Glomerular visceral epithelial cell (primary cell): ENCODE data around the gene ACAT1.
"Not testable (repeated sequence)": the region's sequence is repeated elsewhere in the genome, so short reads cannot be mapped to it uniquely, and the experiment has no call there.

ENCODE experiments used
- DNase-seq: peaks from one replicate; pipeline ENCODE4 v3.0.0-alpha.2; 2016; ENCODE audit errors: extremely low spot score

ACAT1 gene

DNA sequence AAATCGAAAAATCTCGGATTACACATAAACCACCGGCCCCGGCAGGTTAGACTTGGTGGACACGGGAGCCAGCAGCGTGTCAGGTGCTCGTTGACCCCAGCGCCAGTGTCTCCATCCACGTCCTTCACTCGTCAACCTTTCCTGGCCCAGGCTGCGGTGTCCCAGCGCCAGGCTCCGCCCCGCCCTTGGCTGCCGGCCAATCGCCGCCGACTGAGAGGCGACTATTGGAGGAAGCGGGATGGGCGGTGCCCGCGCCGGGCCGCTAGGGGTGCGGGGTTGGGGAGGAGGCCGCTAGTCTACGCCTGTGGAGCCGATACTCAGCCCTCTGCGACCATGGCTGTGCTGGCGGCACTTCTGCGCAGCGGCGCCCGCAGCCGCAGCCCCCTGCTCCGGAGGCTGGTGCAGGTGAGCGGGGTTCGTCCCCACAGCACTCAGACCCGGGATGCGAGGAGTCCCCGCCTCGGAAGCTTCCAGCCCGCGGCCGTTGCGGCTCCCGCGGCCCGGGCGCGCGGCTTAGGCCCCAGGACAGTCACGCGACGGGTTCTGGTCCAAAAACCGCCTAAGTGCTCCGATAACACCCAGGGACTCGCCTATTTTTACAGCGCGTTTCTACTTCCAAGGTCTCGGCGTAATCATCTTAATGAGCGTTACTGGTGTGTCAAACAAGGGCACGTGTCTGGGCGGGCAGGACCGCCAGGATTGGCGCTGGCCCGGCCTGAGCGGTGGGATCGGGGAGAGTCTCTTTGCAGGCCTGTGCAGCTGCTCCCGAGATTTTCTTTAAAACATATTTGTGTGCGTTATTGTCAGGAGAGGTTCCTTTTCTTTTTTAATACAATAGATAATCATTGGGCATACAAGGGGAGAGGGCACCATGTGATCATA lies at the start of gene ACAT1:
TSS of gene ACAT1 (plus strand) at position 294 of the 882 bp plus-strand sequence. CDS start at position 334, 40 bp downstream.
- peak; percentile 93 for DNase-seq

DNA sequence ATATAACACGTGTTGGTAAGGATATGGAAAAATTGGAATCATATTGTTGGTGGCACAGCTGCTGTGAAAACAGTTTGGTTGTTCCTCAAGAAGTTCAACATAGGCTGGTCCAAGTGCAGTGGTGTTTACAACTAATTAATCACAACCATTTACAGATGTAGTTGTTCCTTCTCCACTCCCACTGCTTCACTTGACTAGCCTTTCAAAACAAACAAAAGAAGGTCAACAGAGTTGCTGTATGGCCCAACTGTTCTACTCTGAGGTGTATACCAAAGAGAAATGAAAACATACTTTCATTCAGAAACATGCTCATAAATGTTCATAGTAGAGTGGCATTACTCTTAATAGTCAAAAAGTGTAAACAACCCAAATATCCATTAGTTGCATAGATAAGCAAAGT lies 36.6 kb upstream of the ACAT1 start:
- no peak for DNase-seq

DNA sequence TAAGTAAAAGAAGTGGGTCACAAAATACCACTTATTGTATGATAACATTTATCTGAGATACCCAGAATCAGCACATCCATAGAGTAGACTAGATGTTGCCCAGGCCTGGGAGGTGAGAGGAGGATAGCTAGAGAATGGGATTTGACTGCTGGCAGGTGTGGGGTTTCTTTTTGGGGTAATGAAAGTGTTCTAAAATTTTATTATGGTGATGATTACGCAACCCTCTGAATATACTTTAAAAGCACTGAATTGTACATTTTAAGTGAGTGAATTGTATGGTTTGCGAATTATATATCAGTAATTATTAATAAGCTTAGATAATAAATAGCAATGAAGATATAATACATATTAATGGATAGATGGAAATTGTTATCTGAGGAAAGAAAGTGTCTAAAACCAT lies 35.7 kb upstream of the ACAT1 start:
- no peak for DNase-seq

DNA sequence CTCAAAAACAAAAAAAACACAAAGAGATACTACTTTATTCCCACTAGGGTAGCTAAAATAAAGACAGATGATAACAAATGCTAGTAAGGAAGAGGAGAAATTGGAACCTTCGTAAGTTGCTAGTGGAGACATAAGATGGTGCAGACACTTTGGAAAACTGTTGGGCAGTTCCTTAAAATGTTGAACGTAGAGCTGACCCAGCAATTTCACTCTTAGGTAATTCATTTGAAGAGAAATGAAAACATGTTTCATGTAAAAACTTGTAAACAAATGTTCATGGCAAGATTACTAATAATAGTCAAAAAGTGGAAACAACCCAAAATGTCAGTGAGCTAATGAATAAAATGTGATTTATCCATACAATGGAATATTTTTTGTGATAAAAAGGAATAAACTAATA lies 29.2 kb upstream of the ACAT1 start:
- DNase-seq: no peak

DNA sequence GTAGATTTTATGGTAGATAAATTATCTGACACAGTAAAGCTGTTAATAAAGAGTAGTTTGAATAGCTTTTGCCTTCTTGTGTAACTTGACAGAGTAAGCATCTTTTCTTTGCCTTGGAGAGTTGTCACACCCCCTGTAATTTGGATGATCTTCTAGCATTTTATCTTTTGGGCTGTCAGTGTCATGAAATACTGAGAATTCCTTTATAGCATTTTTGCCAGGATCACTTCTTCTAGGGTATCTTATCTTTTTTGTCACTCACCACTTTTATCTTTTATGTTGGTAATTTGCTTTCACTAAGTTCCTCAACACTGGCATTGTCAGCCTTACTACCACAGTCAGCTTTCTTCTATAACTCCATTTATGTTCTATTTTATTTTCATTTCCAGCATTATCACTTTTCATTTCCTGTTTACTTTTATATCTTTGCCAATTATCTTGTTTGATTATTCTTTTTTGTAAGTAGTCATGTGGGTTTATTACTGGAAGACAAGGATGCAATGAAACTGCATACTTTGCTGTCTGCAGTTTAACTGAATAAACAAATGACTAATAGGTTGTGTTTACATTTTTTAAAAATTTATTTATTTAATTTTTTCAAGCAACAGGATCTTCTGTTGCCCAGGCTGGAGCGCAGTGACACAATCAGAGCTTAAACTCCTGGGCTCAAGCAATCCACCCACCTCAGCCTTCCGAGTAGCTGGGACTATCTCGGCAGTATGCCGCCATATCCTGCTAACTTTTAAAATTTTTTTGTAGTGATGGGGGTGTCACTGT lies 28.1 kb upstream of the ACAT1 start:
- no peak for DNase-seq

DNA sequence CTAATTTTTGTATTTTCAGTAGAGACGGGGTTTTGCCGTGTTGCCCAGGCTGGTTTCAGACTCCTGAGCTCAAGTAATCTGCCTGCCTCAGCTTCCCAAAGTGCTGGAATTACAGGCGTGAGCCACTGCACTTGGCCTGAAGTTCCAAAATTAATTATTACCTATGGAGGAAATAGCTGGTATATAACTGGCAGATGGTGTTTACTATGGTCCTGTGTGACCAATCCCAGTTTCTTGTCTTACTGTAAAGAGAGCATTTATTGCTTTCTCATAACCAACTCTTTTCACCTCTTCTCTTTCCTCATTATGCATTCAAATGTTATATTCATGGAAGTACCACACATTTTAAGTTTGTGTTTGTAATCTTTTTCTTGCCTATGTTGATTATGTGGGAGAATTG lies 24.2 kb upstream of the ACAT1 start:
- no peak for DNase-seq

DNA sequence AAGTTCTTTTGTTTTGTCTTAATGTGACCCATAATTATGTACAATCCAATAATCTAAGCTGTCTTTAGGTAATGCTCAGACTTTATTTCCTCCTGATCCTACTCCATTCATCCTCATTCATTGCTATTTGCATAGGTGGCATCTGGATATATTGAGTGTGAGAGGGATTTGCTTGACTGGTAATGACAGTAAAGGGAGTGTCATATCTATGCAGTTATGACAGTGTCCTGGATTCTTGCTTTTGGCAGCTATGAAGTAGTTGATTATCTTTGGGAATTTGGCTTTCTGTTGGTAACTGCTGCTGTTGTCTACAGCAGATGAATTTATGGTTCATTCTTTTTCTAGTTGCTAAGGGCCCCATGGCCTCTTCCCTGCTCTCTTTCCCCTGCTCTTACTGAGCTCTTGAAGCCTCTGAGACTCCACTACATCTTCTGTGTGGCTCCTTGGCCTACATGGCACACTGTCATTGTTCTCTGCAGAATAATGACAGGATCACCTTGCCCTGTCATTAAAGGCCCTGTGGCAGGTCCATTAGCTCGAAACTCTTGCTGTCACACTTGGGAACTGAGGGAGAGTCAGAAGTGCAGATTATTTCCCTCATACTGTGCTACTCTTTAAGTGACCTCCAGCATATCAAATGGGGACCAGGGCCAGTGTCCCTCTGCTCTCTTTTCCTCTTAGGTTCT lies 20.1 kb upstream of the ACAT1 start:
- no peak for DNase-seq

DNA sequence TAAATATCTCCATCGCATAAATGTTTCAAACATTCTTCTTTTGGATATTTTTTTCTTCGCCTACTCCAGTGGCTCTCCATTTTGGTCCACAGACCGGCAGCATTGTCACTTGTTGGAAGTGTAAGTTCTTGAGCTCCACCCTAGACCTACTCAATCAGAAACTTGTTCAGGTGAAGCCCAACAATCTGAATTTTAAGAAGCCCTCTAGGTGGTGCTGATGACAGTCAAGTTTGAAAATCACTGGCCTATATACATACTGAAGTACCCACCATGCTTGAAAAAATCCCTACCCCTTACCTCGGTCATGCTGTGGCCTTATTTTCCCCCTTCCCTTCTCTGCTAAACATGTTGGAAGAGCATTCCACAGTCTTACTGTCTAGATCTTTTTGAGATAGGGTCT lies 10.2 kb upstream of the ACAT1 start:
- DNase-seq: no peak

DNA sequence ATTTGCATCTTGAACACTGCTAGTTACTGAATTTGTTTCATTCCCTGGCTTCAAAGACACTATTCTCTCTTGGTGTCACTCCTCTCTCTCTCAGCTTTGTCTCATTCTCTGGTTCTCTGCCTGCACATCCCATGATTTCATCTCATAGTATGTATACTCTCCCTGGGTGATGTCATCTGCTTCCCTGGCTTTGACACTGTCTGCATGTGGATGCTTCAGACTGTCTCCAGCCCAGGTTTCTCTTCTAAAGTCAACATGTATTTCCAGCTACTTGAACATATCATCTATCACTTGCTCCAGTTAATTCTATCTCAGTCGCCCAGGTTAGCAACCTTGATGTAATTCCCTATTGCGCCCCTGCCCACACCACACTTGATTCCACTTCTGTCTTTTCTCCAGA lies 9.3 kb upstream of the ACAT1 start:
- DNase-seq: no peak

DNA sequence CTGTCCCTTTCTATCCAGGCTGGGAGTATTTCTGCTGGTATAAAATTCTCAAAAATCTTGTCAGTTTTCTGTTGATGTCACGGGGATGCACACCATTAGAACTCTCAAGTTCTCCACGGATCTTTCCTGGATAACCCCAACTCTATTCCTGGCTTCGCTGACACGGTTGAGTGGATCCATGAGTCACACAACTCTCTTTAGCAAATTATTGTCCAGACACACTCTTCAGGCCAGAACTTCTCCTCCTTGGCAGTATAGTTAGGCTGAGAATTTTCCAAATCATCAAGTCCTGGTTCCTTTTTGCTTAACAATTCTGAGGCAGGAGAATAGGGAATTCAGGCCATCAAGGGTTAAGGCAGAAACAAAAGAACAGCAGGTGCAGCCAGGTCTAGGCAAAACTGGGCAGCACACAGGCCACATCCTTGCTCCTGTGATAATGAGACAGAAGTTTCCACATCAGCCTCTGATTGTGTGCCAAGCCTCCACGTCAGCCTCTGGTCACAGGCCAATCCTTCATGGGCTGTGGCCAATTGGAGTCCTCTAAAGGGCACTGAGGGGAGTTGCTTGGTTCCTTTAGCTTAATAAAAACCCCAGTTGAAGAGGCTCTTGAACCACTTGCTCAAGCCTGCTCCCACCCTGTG lies 5.7 kb upstream of the ACAT1 start:
- DNase-seq: peak; percentile 94

DNA sequence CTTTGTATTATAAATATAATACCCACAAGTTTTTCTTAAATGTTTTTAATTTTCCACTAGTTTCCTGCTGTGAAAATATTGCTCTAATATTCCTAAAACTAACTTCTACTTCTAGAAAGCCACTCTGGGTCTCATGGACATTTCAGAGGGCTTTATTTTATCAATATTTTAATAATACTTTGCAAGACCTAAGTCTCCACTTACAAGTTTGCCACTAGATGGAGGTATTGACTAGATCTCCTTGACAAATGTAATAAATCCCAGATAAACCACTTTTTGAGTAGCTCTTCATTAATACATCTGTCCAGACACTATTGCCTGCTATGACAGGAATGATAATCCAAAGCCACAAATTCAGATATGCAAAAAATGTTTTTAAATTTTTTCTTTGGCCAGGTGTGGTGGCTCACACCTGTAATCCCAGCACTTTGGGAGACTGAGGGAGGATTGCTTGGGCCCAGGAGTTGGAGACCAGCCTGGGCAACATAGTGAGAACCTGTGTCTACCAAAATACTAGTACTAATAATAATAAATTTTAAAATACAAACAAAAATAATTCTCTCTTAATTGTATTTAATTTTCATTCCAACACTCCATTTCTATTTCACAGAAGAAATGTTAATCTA lies 3.5 kb upstream of the ACAT1 start:
- peak; percentile 42 for DNase-seq

DNA sequence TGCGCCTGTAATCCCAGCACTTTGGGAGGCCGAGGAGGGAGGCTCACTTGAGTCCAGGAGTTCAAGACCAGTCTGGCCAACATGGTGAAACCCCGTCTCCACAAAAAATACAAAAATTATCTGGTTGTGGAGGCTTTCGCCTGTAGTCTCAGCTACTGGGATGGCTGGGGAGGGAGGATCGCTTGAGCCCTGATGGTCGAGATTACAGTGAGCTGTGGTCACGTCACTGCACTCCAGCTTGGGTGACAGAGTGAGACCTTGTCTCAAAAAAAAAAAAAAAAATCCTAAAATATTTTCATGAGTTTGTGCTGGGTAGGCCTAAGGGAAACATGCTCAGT lies 462 bp upstream of the ACAT1 start:
- not testable (repeated sequence) for DNase-seq

DNA sequence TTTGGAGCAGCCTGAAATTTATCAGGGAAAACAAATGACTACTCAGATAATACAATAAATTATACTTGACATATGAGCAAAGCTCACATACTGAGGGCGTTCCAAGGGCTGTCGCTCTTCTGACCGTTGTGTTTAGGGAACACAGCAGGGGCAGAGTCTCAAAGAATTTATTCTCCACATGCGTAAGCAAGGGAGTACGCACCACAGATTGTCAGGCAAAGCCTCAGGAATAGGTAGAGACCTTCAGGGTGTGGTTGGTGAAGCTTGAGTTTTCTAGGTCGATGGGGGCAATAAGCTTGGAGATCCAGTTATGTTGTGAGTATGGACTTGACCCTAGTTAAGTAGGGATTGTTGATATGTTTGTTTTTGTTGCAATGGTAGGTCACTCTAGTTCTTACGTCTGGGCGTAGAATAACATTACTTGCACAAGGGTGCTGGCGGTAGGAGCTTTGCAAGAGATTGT lies 830 bp downstream of the ACAT1 start:
- no peak for DNase-seq

DNA sequence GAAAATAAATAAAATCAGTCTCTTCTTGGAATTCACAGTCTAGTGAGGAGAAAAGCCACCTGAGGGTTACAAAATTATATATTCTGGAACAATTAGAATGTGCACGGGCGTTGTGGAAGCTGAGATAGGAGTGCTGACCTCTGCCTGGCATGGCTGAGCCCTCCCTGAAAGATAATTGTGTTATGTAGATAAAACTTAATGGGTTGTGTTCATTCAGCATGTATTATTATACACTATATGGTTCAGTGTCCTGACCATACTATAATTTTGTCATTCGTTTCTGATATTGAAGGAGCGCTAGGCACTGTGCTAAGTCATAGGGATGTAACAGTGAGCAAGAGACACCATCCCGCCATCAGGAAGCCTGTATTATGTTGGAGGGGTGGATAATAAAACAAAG lies 3.7 kb downstream of the ACAT1 start:
- no peak for DNase-seq

DNA sequence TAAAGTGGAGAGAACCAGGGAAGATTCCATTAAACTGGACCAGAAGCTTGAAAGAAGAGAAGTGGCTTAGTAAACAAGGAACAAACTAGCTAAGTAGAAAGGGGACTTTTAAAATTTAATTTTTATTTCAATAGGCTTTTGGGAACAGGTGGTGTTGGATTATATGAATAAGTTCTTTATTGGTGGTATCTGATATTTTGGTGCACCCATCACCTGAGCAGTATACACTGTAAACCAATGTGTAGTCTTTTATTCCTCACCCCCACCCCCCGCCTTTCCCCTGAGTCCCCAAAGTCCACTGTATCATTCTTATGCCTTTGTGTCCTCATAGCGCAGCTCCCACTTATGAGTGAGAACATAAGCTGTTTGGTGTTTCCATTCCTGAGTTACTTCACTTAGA lies 7.4 kb downstream of the ACAT1 start:
- no peak for DNase-seq

DNA sequence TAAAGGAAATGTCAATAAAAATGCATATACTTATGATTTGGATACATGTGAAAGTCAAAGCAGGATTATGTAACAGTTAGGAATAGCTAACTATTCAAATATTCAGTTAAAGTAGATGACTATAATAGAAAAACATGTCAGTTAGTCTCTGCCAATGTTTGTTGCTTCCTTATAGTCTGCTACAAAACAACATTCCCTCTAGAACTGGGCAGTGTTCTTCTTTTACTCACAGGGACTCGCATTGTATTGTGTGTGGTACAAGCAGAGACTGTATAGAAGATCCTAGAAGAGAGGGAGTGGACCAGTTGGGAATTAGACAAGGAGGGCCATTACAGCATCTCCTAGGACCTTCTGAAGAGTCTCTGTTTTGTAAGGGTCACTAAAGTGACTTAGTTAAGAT lies 10.6 kb downstream of the ACAT1 start:
- no peak for DNase-seq

DNA sequence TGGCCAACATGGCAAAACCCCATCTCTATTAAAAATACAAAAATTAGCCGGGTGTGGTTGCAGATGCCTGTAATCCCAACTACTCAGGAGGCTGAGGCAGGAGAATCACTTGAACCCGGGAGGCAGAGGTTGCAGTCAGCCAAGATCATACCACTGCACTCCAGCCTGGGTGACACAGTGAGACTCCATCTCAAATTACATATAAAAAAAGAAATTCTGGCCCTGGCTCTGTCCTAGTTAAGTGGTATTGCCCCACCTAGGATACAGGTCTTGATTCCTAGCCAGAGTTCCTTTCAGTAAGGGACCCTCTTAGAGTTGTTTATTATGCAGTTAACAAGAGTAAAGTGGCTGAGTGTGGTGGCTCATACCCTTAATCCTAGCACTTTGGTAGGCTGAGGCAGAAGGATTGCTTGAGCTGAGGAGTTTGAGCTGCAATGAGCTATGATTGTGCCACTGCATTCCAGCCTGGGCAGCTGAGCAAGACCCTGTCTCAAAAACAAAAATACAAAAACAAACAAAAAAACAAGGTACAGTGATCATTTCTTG lies 11.7 kb downstream of the ACAT1 start:
- not testable (repeated sequence) for DNase-seq

DNA sequence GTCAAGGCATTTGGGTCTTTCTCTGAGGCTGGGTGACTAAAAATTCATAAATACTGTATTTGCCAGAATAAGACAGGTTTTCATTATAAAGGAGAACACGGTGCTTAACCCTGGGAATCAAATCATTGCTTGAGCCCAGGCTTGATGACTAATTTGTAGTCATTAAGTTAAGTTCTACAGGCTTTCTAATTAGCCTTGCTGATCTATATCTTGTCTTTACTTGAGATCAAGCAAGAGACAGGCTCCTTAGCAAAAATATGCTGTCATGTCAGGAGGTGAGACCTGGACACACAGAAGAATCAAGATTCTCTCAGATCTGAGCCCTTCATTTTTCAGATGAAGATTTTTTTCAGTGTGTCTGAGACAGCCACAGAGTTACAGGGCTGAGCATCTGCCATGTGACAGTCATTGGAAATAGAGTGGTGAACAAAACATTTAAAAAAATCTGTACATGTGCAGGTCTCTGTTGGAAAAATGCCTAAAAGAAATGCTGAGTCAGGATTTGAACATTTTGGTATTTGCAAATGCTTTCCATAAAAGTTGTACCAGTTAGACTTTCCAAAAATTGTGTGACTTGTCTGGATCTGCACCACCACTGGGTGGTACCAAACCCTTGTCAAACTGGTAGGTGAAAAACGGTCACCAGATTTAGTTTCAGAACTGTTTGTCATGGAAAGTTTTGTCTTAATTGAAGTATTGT lies 14.6 kb downstream of the ACAT1 start:
- DNase-seq: no peak

DNA sequence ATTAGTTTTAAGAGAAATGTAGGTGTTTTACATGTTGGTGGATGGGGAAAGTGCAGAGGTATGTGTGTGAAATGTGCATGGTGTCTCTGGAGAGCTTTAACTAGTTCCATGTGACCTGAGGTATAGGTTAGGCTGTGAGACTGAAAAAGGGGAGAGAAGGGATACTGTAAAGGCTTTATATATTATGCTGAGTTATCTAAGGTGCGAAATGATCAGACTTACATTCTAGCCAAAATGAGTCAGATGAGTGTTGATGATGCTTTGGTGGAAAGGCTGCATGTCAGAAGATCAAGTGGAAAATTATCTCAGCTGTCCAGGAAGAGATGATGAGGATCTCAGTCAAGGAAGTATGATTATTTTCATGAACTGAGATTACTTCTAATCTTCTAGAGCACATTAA lies 15.8 kb downstream of the ACAT1 start:
- DNase-seq: no peak

DNA sequence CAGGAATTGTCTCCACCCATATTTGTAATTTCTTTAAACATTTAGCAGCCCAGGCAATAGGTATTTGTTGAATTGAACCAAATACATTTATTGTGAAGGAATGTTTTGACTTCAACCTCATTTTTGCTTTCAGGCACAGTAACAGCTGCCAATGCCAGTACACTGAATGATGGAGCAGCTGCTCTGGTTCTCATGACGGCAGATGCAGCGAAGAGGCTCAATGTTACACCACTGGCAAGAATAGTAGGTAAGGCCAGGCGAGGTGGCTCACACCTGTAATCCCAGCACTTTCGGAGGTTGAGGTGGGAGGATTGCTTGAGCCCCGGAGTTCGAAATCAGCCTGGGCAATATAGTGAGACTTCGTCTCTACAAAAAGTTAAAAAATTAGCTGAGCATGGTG lies 20.9 kb downstream of the ACAT1 start:
- no peak for DNase-seq

DNA sequence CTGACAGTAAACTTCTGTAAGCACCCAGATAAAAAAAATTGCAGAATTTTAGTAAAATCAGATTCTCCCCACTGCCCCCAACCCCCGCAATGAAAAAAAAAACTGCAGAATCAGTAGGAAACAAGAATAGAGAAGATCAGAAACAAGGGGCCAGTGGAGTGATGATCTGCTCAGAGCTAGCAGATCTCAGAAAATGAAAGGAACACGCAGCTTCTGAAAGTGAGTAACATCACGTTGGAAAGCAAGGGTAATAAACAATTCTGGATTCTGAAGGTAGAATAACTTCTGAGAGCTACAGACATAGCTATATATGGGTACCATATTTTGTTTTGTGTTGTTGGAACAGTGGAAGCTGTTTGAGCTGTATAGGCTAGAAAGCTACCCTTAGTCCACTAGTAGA lies 23.2 kb downstream of the ACAT1 start:
- no peak for DNase-seq
